DND-41 (cell line): ENCODE results near the gene TNPO3.

ENCODE experiments used
- EZH2 ChIP-seq: IDR thresholded peaks from 3 replicates; pipeline ENCODE4 v1.6.1; 2012; ENCODE audit warnings: borderline replicate concordance, low read depth, mild to moderate bottlenecking, moderate library complexity, low read length, inconsistent platforms; ENCODE audit not compliant: severe bottlenecking
- TF ChIP-seq, protein P1 (sequence below): IDR thresholded peaks from 2 replicates; pipeline ENCODE4 v1.5.1; 2012; ENCODE audit warnings: borderline replicate concordance, low read length, moderate library complexity, mild to moderate bottlenecking; ENCODE audit not compliant: poor library complexity, severe bottlenecking; ENCODE audit errors: extremely low read depth

DNA sequence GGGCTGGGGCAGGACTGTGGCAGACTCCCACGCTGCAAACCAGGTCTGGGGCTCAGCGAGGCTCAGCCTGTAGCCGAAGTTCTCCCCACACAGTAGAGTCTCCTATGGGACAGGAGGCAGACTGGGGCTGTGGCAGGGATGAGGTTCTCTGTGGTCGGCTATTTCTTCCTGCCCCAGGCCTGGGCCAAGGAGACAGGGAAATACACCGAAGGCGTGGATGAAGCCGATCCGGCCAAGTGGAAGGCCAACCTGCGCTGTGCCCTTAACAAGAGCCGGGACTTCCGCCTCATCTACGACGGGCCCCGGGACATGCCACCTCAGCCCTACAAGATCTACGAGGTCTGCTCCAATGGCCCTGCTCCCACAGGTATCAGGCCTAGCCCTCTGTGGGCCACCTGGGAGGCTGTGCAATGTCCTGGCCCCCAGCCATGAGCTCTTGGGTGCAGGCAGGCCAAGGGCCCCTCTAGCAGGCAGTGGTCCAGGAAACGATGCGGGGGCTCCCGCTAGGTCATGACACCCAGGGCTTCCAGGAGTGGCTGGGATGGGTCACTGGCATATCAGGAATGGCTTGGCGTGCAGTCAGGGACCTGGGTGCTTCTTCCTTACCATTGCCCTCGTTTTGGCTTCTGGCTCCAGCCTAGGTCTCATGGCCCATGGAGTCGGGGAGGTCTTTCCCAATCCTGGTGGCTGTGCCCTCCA is 109.1 kb downstream of the TNPO3 start:
- TF ChIP-seq, protein P1, sequence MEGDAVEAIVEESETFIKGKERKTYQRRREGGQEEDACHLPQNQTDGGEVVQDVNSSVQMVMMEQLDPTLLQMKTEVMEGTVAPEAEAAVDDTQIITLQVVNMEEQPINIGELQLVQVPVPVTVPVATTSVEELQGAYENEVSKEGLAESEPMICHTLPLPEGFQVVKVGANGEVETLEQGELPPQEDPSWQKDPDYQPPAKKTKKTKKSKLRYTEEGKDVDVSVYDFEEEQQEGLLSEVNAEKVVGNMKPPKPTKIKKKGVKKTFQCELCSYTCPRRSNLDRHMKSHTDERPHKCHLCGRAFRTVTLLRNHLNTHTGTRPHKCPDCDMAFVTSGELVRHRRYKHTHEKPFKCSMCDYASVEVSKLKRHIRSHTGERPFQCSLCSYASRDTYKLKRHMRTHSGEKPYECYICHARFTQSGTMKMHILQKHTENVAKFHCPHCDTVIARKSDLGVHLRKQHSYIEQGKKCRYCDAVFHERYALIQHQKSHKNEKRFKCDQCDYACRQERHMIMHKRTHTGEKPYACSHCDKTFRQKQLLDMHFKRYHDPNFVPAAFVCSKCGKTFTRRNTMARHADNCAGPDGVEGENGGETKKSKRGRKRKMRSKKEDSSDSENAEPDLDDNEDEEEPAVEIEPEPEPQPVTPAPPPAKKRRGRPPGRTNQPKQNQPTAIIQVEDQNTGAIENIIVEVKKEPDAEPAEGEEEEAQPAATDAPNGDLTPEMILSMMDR: no peak
- no peak for TF ChIP-seq EZH2
